KG1 (cell line): Measurements from ENCODE around the gene TRIM69.
A peak's percentile ranks its signal among the peaks of the same experiment; 100 is the strongest.
"Not testable (repeated sequence)": the region's sequence is repeated elsewhere in the genome, so short reads cannot be mapped to it uniquely, and the experiment has no call there.

ENCODE experiments used
- DNase-seq: peaks from one replicate; lab custom pipeline; 2025; lab: John Stamatoyannopoulos, UW

The TRIM69 gene

GRCh38 chr15:44716983-44717602 is 19.2 kb upstream of the TRIM69 start:
- DNase-seq: no peak

GRCh38 chr15:44718180-44718926 is 18.0 kb upstream of the TRIM69 start:
- no peak for DNase-seq

- no peak for DNase-seq
These were observed 17.4 kb upstream of the TRIM69 start for GRCh38 chr15:44718927-44719292.

GRCh38 chr15:44719293-44719999 is 16.9 kb upstream of the TRIM69 start:
- no peak for DNase-seq

GRCh38 chr15:44720000-44720435 is 16.3 kb upstream of the TRIM69 start:
- DNase-seq: not testable (repeated sequence)

- no peak for DNase-seq
These were observed 15.7 kb upstream of the TRIM69 start for GRCh38 chr15:44720460-44721176.

GRCh38 chr15:44722011-44722410 is 14.3 kb upstream of the TRIM69 start:
- no peak for DNase-seq

GRCh38 chr15:44726136-44726535 is 10.2 kb upstream of the TRIM69 start:
- no peak for DNase-seq

GRCh38 chr15:44726568-44727484 is 9.5 kb upstream of the TRIM69 start:
- peak; percentile 71 for DNase-seq

GRCh38 chr15:44727485-44728231 is 8.7 kb upstream of the TRIM69 start:
- no peak for DNase-seq

GRCh38 chr15:44728232-44728575 is 8.1 kb upstream of the TRIM69 start:
- DNase-seq: not testable (repeated sequence)

GRCh38 chr15:44728576-44729407 is 7.5 kb upstream of the TRIM69 start:
- DNase-seq: peak; percentile 90

- no peak for DNase-seq
These were observed 6.8 kb upstream of the TRIM69 start for GRCh38 chr15:44729408-44730127.

GRCh38 chr15:44734839-44735481 is 1.4 kb upstream of the TRIM69 start:
- DNase-seq: no peak

GRCh38 chr15:44735482-44736180 is 697 bp upstream of the TRIM69 start:
- peak; percentile 27 for DNase-seq

GRCh38 chr15:44738340-44738984 is 2.1 kb downstream of the TRIM69 start:
- peak; percentile 58 for DNase-seq

GRCh38 chr15:44739222-44739847 is 3.0 kb downstream of the TRIM69 start:
- not testable (repeated sequence) for DNase-seq
